ENCODE data around the gene DIAPH2.

DIAPH2 gene

GRCh38 chrX:97594646-97595224 is 910.1 kb downstream of the DIAPH2 start:
- no peak for TF ChIP-seq CTCF (conservative IDR thresholded peaks at IDR 0.05; ENCODE audit: control insufficient read depth, insufficient read depth, low read depth, low read length)
- H3K4me3 ChIP-seq (ENCODE audit: control insufficient read depth, low read depth, low read length), result no peak overlapping the region
- DNase-seq (ENCODE audit: low read depth), result no peak

- DNase-seq (ENCODE audit: low read depth), result no peak
- H3K4me3 ChIP-seq (ENCODE audit: control insufficient read depth, low read depth, low read length), result no peak overlapping the region
- no peak for TF ChIP-seq CTCF (conservative IDR thresholded peaks at IDR 0.05; ENCODE audit: control insufficient read depth, insufficient read depth, low read depth, low read length)
Measured at GRCh38 chrX:97597954-97598353, 913.3 kb downstream of the DIAPH2 start.

GRCh38 chrX:97602465-97603258 is 918.0 kb downstream of the DIAPH2 start:
- no peak for DNase-seq (ENCODE audit: low read depth)
- H3K4me3 ChIP-seq (ENCODE audit: control insufficient read depth, low read depth, low read length), result no peak overlapping the region
- no peak for TF ChIP-seq CTCF (conservative IDR thresholded peaks at IDR 0.05; ENCODE audit: control insufficient read depth, insufficient read depth, low read depth, low read length)

DNA sequence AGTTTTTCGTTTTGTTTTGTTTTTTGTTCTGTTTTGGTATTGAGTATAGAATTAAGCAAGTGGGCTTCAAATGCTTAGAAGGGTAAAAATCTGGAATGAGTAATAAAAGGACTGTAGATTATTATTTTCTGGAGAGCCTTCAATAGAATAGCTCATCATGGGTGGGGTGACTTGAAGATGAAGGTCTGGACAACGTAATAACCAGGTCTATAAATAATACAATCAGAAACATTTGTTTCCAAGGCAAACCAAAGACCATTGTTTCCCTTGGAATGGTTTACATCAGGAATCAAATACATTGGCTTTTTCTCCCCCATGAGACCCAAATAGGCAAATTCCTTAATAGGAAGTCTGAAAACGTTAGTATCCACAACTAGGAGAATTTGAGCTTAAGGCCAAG is 920.6 kb downstream of the DIAPH2 start:
- TF ChIP-seq CTCF (conservative IDR thresholded peaks at IDR 0.05; ENCODE audit: control insufficient read depth, insufficient read depth, low read depth, low read length), result no peak
- no peak overlapping the region for H3K4me3 ChIP-seq (ENCODE audit: control insufficient read depth, low read depth, low read length)
- peak; percentile 5 for DNase-seq (ENCODE audit: low read depth)

DNA sequence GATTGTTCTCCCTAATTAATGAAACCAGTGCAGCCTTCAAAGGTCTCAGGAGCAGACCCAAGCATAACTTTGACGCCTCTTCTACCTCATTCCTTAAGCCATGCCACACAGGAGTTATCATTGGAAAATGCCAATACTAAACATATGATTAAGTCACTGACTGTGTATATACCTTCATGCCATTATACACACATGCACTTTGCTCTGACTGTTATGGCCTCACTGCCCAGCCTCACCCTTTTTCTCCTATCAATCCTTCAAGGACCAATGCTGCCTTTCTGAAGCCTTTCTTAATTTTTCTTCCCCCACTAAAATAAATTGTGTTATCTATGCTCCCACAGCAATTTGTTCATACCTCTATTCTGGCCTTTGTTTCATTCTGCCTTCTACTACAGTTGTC is 924.7 kb downstream of the DIAPH2 start:
- no peak for DNase-seq (ENCODE audit: low read depth)
- no peak overlapping the region for H3K4me3 ChIP-seq (ENCODE audit: control insufficient read depth, low read depth, low read length)
- TF ChIP-seq CTCF (conservative IDR thresholded peaks at IDR 0.05; ENCODE audit: control insufficient read depth, insufficient read depth, low read depth, low read length), result no peak

GRCh38 chrX:97609938-97610337 is 925.3 kb downstream of the DIAPH2 start:
- no peak for DNase-seq (ENCODE audit: low read depth)
- H3K4me3 ChIP-seq (ENCODE audit: control insufficient read depth, low read depth, low read length), result no peak overlapping the region
- TF ChIP-seq CTCF (conservative IDR thresholded peaks at IDR 0.05; ENCODE audit: control insufficient read depth, insufficient read depth, low read depth, low read length), result no peak
